CD4-positive, alpha-beta T cell treated with Interleukin-1 beta for 1 hour (primary cell): Measurements from ENCODE around the gene RAP1GDS1.

Experiments used
- DNase-seq, 2 donors: peaks; one replicate each; pipeline ENCODE4 v3.0.0-alpha.2; 2020 to 2022

Gene RAP1GDS1

DNA sequence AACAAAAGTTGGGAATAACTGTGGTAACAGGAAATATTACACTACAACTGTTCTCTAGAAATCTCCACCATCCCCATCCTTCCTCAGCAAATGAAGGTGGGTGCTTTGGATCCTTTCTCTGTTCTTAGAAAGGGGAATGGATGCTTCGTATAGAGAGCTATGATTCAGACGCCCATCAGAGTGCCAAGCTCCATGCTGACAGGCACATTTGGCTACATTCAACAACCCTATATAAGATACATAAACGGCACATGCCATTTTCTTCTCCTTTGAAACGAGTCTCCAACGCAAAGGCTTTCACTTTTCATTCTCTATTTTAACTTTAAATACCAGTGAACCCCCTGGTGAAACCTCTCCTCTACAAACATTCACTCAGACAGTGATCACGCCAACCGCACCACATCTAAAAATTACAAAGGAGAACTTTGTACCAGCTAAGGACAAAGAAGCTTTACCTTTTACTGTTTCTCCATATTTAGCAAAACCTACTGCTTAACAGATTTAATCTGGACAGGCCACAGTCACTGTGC, 224.7 kb downstream of the RAP1GDS1 start:
- DNase-seq = no peak

DNA sequence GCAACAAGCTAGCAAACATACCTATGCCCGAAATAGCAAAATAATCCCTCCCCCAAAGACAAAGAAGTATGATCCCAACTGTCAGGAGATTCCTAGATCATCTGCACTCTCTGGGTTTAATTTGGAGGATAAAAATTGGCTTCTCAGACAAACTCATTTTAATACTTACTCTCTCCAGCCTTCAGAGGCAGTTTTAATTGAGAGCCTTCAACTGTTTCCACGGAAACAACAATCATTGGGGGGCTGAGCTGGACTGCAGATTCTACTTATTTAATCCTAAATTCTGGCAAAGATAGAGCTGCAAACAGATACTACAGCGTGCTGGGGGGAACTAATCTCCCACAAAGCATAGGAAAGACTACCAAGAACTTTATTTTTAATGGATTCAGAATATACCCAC, 229.1 kb downstream of the RAP1GDS1 start:
- no peak for DNase-seq

DNA sequence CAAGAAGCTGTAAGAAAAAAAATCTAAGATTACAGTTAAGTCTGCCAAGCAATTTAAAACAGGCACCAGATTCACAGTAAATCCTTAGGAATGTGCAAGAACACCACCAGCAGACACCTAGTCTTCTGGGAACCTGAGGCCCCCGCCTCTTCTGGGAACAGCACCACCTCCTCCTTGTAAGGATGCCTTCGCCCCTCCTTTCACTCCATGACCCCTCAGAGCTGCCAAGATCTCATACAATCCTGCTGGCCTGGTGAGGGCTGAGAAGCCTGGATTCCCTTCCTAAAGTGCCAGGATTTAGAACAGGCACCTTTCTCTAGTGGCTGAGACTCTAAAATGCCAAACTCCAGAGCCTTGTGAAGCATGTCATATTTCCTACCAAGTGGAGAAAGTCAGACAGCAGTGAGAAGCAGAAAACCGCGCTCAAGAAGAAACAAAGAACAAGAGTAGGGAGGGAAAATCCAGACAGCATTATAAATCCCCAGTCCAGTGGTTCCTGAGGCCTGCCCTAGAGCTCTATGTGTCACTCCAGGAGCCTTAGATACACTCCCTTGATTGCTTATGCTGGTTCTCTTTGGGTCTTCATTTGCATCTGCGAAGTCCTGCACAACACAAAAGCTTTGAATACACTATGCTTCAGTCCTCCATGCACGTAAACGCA, 230.8 kb downstream of the RAP1GDS1 start:
- no peak for DNase-seq

DNA sequence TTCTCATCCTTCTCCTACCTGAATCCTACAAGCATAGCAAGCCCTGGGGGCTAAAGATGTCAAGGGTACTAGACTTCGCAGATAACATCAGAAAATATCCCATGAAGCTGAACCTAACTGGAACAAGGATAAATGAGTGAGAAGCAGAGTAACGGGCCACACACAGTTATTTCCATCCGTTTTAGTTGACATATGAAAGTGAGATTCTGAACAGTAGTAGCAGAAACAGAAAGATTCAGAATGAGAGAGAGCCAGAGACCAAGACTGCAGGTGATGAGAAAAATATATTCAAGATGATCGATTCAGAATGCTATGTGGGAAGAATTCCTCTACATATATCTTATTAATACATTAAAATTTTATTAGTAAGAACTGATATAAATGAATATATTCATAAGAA, 232.1 kb downstream of the RAP1GDS1 start:
- DNase-seq = no peak
